H1 (cell line): ENCODE data around the gene TMEM272. TPM values are rescaled to one million over a fixed set of nuclear protein-coding genes. Genes with fewer than 3 reads are reported as not detected.

Experiments
- BACH1 ChIP-seq: IDR thresholded peaks from 2 replicates; pipeline ENCODE4 v1.6.1; 2012; ENCODE audit warnings: low read length, improper control_type of control experiment
- BRCA1 ChIP-seq: IDR thresholded peaks from 2 replicates; pipeline ENCODE4 v1.6.1; 2012; ENCODE audit warnings: low read depth, low read length, improper control_type of control experiment
- KDM4A ChIP-seq: IDR thresholded peaks from one replicate; pipeline ENCODE4 v1.7.1; 2012; ENCODE audit warnings: low read depth, mild to moderate bottlenecking, moderate library complexity, low read length, inconsistent platforms; ENCODE audit not compliant: severe bottlenecking
- polyA plus RNA-seq, 7 experiments: library from polyadenylated mRNA; depleted of rRNA in 3 of 7; stranded (reverse) in 5 of 7; unstranded in 2 of 7; fragments of >200 nt in 5 of 7; fragments of 200-250 nt in 2 of 7; gene quantifications; 1 replicate in 5 of 7; 2 replicates in 1 of 7; 4 replicates in 1 of 7; pipeline versions ENCODE4 v1.2.1 to v1.2.3, GENCODE V29; 2011 to 2013; ENCODE audit warnings: missing spikeins in 2 of 7, mixed read lengths in 2 of 7
- total RNA-seq: library from RNA; stranded (reverse); fragmentation: NEBNext Ultra II Directional; extraction: Animal tissue kit (Norgen Biotek cat#: 25700); gene quantifications from 2 replicates; pipeline ENCODE4 v1.2.1, GENCODE V29; 2021

TMEM272 gene
- total and polyA plus RNA-seq, 2 of the 8 experiments (the other 6 are each of a cell fraction or from before 2014, with no cell fraction given), result 0.05 TPM; not detected in 1

DNA sequence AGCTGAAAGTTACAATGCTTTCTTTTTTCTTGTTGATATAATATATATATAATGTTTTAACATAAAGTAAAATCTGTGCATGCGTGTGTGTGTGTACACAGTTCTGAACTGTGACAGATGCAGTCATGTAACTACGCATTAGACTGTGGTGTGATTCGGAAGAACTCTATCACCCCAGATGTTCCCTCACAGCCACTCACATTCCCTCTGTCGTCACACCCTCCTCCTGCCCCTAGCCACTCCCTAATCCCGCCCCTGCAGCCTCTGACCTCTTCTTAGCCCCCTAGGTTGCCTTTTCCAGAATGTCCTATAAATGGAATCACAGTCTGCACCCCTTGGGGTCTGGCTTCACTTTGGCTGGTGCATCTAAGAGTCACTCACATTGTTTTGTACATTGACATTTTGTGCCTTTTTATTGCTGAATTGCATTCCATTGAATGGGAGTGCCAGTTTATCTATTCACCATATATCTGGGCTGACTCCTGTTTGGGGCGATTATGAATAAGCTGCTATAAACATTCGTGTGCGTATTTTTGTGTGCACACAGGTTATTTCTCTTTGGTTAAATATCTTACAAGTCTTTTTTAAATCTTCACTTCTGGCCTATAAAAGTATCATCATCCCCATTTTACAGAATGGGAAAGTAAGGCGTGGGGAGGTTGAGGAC, 61.4 kb downstream of the TMEM272 start (continued):
- no peak for TF ChIP-seq BRCA1
- TF ChIP-seq KDM4A, result no peak
- TF ChIP-seq BACH1, result no peak
